Embryonic facial prominence (tissue), 1 donor: ENCODE data around the gene CHCHD6.

ENCODE experiments used
- DNase-seq: peaks from one replicate; pipeline ENCODE4 v3.0.0-alpha.2; 2016; ENCODE audit errors: extremely low spot score

CHCHD6 gene

DNA sequence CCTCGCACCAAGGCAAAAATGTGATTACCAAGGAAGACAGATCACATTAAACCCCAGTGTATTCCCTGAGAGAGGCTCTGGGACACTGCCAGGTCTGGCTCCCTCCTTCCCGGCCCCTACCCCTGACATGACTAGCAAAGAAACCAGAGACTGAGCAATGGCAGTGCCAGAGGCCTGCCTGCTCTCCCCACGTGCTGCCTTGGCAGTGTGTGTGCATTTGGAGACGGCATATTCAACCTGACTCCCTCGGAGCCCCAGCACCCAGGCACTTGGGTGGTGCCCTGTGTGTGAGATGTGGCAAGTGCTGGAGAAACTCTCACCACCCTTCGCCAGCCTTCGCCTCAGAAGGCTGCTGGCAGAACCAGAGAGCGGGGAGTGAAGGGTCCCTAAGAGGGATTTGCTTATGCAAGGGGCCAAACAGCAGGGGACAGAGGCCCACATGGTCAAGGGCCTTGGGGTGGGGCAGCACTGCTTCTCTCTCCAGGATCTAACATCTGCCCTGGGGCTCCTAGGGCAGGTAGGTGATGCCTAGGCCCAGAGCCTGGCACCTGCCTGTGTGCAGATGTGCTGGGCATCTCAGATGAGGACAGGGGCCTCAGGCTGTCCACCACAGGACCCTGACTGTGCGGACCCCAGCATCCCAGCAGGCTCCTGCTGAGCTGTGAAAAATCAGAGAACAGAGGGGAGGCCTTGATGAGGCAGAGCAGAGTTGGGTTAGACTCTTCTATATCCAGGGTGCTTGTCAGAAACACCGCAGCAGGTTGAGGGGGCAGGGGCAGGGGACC lies 255.3 kb downstream of the CHCHD6 start:
- DNase-seq, result no peak

DNA sequence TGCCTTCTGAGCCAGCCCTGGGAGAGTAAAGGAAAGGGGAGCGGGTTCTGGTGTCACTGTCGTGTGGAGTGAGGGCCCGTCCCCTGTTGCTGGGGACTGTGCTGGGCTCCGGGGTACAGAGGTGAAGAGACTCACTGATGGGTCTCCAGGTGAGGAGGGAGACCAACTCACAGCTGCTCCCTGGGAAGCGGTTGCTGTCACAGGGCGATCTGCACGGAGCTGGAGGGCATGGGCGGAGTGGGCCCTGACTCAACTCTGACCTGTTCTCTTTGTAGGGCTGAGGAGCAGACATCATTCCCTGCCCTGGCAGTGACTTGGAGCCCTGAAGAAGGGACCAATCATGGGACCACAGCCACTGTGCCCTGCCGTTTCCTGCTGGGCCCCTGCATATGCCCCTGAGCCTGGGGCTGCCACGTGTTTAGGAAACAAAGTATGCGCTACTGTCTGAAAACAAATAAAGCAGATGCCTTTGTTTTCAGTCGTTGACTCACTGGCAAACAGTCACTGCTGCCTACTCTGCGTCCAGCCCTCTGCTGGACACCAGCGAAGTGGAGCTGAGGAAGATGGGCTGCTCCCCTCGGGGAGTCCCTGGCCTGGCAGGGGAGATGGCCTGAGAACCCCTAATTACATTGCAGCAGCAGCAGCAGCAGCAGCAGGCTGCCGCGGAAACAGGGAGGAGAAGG lies 256.0 kb downstream of the CHCHD6 start:
- DNase-seq, result no peak

DNA sequence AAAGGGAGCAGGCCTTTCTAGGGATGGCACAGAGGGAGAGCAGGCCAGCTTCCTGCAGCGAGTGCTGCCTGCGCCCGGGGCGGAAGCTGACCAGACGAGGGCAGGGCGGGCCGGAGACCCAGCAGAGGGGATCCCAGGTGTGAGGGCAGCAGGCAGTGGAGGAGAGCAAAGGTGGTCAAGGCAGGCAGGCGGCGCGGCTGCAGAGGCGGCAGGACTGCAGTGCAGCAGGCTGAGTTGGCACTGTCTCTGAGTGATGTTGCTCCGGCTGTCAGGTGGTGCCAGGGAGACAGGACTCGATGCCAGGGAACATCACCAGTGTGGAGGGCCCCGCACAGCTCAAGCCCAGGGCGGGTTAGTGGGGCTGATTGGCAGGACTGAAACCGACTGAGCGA lies 256.6 kb downstream of the CHCHD6 start:
- no peak for DNase-seq

DNA sequence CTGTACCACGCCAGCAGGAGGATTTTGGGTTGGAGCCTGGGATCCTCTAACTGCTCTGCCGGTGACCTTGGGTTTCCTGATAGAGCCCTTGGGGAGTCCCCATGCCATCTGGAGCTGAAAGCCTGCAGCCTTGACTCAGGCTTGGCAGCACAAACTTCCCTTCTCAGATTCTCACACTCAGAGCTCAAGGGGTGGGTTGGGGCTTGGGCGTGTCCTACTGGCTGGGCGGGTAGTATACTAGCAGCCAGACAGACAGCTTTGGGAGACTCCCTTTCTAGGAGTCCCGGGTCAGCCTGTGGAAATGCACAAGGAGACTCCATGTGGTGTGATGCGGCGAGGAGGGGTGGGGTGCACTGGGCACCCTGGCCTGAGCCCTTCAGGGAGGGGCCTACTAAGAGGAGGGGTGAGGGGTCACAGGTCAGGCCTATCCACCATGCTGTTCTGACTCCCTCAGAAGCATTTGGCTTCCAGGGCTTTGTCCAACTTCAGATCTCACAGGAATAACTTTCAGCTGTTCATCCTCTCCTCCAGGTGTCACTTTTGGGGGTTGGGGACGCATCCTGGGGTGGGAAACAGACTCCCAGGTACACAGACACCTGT lies 257.3 kb downstream of the CHCHD6 start:
- no peak for DNase-seq

DNA sequence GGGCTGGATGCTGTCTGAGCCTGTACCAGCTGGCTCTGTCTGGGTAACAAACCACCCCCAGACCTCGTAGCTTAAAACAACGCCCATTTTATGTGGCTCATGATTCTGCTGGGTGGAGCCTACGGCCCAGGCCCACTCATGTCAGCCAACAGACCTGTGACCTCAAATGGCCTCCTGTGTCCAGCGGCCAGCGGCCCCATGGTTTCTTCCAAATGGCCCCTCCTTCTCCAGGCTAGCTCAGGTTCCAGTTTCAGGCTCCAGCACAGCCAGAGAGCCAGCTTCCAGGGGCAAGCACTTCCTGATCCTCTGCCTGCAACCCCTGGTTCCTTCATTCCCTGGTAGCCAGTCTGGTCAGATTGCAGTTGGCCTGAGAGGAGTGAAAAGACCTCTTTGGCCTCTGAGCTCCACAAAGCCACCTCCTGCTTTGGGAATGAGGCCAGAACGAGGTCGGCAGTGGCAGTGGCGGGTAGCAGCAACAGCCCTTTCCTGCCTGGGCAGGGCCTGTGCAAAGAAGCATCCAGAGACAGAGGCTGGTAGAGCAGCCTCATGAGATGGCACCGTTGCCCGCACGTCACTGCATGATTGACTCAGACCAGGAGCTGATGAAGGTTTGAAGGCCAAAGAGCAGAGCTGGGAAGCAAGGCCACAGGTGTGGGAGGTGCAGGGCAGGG lies 257.9 kb downstream of the CHCHD6 start:
- DNase-seq, result no peak

DNA sequence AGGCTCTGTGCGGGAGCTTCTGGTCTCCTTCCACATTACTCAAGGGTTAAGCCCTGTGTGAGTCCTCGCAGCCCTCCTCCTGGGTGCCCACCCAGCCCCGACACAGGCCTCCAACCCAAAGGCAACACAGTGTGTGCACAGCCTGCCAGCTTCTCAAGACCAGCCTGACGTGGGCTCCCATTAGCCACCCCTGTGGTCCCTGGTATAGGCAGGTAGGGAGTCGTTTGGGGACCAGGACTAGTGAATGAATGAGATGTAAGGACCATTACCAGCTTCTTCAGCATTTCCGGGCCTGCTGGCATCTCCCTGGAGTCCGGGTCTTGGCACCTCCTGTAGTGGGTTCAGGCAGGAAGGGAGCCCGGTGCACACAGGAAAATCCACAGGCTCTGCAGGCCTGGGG lies 258.7 kb downstream of the CHCHD6 start:
- DNase-seq, result no peak

DNA sequence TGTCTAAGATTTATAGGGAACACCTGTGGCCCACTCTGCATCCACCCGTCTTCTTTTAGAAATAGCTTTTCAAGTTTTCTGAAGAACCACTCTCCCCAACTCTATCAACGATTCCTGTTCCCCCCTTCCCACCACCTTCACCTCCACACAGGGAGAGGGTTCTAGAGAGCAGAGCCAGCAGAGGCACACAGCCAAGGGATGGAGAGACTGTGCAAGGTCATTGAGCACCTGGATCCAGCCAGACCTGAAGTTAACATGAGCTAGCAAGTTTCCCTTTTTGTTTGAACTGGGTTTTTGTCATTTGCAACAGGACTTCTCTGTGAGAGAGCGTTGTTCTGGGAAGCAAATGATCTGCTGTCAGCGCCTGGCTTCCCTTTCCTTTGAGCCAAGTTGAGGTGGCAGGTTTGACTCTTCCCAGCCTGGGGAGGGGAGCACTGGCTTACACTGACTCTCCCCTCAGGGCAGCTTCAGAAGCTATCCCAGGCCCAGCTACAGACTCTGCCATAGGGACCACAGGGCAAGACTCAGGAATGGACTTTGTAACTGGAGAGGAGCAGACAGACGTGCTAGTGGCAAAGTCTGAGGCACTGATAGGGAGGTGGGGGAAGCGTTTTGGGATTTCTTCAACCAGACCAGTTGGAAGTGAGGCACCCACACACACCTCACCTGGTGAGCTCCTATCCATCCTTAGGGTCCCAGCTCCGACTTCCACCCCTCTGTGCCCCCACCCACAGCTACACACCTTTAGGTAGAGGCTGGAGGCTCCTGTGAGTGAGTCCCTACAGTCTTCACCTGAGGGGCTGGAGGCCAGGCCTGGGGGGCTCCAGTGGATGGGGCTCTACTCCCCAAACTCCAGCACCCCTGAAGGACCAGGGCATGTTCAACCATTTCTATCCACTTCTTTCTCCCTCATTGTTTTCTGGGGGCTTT lies 259.5 kb downstream of the CHCHD6 start:
- DNase-seq, result no peak

DNA sequence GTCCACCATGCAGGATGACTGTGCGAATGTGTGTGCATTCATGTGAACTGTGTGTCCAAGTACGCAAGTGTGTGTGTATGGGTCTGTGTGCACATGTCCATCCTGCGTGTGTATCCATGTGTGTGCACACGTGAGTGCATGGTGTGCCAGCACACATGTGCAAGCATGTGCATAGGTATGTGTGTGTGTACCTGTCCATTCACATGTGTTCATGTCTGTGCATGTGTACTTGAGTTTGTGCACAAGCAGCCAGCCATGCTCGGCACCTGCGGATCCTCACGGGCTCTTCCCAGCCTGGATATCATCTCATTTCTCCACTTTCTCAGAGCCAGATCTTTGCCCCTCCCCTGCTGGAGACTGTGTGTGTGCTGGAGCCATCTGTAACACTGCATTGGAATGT lies 260.2 kb downstream of the CHCHD6 start:
- no peak for DNase-seq

DNA sequence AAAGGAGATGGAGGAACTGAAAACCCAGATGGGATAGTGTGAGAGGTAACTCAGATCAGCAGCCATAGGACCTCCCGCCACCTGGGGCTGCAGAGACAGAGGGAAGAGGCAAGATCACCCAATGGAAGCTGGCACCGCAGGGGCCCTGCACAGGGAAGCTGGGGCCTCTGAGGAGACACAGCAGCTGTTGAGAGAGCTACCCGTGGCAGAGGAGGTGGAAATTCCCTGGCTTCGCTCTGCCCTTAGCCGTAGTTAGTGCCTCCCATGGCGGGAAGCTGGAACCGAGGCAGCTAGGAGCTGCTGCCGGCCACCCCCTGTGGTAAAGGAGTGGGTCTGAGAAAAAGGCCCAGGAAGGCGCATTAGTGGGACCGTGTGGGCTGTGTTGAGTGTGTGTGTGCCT lies 260.9 kb downstream of the CHCHD6 start:
- DNase-seq, result no peak

DNA sequence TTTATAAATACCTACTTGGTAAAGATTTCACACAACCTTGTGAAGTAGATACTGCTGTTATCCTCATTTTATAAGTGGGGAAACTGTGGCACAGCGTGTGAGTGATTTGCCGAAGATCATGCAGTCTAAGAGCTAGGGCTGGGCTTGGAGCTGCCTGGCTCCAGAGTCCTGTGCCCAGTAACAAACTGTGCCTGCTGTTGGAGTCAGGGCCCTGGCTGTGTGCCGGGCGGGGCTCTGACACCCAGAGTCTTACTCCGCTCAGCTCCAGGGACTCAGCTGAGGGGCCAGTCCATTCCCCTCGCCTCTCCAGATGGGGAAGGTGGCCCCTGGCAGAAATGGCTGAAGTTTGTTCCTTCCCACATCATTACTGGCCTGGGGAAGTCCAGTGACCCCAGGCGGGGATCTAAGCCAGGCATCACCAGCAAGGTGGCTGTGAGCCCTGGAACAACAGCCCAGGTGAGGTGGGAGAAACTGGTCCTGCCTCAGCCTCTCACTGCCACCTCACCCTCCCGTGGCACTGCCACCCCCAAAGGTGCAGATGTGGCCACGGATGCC lies 261.6 kb downstream of the CHCHD6 start:
- no peak for DNase-seq

DNA sequence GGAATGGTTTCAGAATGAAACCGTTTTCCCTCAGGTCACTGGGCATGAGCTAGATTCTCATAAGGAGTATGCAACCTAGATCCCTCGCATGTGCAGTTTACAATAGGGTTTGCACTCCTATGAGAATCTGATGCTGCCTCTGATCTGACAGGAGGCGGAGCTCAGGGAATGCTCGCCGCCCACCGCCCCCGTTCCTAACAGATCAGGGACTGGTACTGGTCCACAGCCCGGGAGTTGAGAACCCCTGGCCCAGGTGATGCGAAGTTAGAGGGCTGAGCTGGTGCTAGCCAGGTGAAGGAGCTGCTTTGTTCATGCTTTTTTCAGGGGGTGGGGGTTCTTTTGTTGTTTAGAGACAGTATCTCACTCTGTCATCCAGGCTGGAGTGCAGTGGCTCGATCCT lies 263.3 kb downstream of the CHCHD6 start:
- DNase-seq, result no peak

DNA sequence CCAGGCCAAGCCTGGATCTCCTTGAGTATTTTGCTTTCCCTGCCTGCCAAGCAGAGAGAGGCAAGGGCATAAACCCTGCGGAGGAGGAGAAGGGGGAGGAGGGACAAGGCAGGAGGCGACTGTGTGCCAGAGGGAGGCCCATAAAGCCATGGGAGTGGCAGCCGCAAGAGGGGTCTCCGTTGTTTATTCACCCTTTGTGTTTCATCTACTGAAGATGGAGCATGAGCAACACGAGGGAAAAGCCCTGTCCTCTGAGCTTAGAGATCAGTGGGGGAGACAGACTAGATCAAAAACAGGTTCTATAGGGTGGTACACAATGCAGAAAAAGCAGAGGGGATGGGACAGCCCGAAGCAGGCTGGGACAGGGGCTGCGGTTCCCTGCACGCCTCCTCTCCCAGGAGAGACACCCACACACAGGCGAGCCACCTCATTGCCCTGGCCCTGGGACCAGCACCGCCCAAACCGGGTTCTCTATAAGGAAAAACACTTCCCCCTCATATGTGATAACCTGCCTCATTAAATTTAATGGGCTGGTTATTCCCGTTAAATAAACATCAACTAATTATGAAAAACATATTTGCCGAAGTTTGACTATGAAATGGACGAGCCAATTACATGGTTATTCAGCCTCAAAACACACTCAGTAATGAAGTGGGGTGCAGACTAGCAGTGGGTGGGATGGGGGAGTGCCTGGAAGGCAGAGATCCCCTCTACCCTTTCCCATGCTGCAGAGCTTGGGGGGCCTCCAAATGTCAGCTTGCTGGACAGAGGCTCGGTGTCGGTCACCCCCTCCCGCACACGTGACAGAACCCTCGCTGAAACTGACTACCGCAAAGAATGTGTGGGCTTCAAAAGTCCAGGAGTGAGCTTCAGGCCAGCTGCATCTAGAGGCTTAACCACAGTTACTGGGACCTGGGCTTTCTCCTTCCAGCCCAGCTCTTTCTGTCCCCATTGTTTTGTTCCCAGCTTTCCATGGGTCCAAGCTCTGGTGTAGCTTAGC lies 264.7 kb downstream of the CHCHD6 start:
- DNase-seq, result no peak

DNA sequence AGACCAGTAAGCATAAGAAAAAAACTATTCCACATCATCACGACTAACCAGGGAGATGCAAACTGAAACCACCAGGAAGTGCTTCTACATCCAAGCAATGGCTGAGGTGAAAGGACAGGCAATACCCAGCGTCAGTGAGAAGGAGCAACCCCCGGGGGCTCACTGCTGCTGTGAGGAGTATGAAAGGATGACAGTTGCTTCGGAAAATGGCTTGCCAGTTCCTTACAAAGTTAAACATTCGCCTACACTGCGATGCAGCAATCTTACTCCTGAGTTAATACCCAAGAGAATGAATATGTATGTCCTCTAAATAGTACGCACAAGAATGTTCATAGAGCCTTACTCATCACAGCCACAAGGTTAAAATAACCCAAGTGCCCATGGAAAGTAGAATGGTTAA lies 265.5 kb downstream of the CHCHD6 start:
- DNase-seq, result no peak

DNA sequence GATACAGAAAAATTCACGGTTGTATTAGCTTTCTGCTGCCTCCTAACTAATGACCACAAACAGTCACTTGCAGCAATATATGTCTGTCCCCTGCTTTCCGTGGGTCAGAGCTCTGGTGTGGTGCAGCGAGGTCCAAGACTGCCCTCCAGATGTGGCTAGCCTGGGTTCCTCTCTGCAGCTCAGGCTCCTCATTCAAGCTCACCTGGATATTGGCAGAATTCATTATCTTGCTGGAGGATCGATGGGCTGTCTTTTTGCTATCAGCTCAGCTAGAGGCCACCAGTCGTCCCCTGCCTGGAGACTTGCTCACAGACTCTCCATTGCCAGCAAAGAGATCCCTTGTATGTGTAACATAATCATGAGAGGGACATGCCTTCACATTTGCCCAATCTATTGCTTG lies 266.1 kb downstream of the CHCHD6 start:
- no peak for DNase-seq

DNA sequence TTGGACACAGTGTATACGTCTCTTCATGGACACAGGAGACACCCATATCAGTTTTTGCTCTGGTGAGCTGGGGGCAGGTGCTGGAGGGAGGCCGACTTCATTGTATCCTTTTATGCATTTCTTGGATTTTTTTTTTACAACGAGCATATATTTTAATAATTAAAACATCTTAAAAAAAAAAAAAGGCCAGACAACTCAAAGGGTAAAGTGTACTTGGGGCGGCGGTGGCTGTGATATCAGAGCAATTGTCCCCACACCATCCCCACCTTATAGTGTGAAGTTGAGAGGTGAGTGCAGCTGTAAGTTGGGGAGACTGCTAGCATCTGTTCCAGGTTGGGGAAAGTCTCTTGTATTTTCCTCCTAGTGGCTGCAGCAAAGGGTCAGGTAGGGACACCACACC lies 266.9 kb downstream of the CHCHD6 start:
- no peak for DNase-seq

DNA sequence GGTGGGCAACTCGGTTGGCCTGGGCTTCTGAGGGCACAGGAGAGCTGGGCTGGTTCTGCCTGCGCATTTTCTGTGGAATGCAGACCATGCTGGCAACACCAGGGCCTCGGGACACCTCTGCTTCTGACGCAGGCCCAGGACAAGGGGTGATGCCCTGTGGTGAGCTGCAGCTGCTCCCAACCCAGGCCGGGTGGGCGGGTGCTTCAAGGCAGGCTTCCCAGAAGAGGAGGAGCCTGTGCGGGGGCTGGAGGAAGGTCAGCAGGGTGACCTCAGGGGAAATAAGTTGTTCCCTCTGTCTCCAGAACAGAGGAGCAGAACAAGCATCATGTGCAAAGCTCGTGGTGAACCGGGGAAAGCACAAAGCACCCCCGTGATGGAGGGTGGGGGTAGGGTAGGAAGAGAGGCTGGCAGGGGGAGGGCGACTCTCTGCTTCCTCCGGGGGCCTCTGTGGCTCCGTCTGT lies 267.9 kb downstream of the CHCHD6 start:
- no peak for DNase-seq

DNA sequence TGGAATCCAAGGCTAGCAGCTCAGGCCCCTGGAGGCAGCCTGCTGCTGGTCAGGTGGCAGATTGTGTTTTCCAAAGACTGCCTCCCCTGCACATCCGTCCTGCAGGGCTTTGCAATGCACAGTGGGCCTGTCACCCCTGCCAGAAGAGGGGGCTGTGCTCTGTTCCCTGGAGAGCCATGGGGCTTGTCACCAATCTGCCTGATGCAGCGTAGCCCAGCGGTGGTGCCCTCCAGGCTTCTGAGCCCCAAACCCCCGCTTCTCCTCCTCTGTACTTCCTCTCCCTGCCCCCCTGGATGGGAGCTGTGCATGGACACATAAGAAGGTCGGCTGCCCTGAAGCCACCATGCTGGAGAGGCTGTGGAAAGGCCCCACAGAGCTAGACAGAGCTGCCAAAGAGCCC lies 268.8 kb downstream of the CHCHD6 start:
- DNase-seq, result no peak

DNA sequence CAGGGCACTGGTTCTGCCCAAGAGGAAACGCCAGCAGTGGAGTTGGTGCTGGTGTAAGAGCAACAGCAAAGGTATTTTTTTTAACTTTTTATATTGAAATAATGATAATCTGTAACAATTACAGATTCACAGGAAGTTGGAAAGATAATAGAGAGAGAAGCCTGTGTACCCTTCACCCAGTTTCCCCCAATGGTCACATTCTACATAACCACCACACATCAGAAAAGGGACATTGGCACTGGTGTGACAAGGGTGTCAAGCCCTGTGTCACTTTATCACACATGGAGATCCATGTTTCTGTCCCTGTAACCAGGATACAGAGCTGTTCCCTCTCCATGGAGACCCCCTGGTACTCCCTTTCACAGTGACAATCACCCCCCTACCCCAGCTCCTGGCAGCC lies 269.8 kb downstream of the CHCHD6 start:
- no peak for DNase-seq

DNA sequence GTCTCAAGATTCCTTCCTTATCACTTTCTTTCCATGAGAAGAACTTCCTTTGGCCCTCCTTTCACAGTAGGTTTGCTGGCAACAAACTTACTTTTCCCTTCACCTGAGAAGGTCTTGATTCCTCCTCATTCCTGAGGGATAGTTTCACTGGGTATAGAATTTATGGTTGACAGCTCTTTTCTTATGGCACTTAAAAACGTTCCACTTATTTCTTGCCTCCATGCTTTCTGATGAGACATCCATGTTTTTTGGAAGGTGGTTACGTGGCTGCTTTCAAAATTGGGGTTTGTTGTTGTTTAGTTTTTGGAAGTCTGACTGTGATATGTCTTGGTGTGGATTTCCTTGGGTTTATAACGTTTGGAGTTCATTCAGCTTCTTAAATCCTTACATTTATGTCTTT lies 270.7 kb downstream of the CHCHD6 start:
- DNase-seq, result no peak

DNA sequence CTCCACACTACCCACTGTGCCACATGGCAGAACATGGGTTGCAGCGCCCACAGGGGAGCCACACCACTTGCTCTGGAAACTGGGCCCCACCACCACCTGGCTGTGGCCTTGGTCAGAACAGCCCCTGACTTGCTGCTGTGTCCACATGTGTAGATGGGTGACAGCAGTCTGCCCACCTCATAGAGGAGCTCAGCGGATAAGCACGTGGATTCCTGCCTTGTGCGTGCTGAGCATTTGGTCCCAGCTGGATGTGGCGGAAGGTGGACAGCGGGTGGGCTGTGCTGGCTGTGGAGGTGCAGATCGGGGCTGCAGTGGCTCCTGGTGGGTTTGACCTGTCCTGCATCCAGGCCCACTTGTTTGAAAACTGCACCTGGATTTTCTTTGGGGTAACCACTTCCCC lies 272.9 kb downstream of the CHCHD6 start:
- DNase-seq, result no peak
